ENCODE measurements around the gene TIAM2. TPM values are rescaled to one million over a fixed set of nuclear protein-coding genes. Genes with fewer than 3 reads are reported as not detected.

The TIAM2 gene
- total RNA-seq, 1 experiment from 2014 or later: 9.1 TPM

DNA sequence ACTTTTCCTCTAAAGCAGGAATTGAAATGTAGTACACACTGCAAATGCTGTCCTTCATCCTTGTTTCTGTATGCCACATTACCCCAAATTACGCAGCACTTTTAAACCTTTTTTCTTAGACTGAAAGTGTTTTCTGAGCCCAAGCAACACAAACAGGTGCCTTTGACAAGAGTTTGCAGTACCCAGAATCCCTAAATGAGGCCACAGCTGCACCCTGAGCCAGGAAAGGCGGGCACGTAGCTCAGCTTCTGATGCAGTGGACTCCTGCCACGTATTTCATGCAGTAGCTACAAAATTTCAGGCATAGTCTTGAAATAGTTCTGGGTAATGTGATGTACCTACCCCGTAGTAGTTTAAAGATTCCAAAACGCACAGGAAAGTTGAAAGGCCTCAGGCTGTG lies 237.7 kb downstream of the TIAM2 start:
- TF ChIP-seq, protein P1, sequence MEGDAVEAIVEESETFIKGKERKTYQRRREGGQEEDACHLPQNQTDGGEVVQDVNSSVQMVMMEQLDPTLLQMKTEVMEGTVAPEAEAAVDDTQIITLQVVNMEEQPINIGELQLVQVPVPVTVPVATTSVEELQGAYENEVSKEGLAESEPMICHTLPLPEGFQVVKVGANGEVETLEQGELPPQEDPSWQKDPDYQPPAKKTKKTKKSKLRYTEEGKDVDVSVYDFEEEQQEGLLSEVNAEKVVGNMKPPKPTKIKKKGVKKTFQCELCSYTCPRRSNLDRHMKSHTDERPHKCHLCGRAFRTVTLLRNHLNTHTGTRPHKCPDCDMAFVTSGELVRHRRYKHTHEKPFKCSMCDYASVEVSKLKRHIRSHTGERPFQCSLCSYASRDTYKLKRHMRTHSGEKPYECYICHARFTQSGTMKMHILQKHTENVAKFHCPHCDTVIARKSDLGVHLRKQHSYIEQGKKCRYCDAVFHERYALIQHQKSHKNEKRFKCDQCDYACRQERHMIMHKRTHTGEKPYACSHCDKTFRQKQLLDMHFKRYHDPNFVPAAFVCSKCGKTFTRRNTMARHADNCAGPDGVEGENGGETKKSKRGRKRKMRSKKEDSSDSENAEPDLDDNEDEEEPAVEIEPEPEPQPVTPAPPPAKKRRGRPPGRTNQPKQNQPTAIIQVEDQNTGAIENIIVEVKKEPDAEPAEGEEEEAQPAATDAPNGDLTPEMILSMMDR (conservative IDR thresholded peaks at IDR 0.05; ENCODE audit: low read depth, low read length): no peak
- TF ChIP-seq EZH2 (IDR thresholded peaks at IDR 0.05; ENCODE audit: borderline replicate concordance, low read depth, low read length, poor library complexity, severe bottlenecking): no peak
- BruUV-seq (replicated peaks): no TSS peak
- CTCF ChIA-PET: no interaction called here
- DNase-seq (ENCODE audit: low spot score): no peak
- Histone ChIP-seq H3K4me1 (ENCODE audit: insufficient read depth, low read length, poor library complexity, severe bottlenecking) (no peaks in the 10 kb centered on the region), H3K27ac (ENCODE audit: low read depth, low read length, poor library complexity, severe bottlenecking) (no peak overlapping the region), H3K9me3 (ENCODE audit: low read depth, low read length, poor library complexity, severe bottlenecking) (no peaks in the 10 kb centered on the region), H3K27me3 (replicated peaks; ENCODE audit: insufficient read depth, low read depth, low read length, poor library complexity) (no peaks in the 10 kb centered on the region), H3K4me3 (ENCODE audit: low read depth, low read length, poor library complexity, severe bottlenecking) (no peak overlapping the region), H3K36me3 (ENCODE audit: insufficient read depth, low read length, poor library complexity, severe bottlenecking) (no peaks in the 10 kb centered on the region)
- intact Hi-C loops (cut with micrococcal nuclease; ENCODE audit: unreplicated experiment): no loop called here
- POLR2A ChIA-PET (ENCODE audit: low non-redundant PET): interaction anchor here (0.7 kb wide), 1 partner anchor 115 kb away, joined by 3 read pairs; no protein-coding TSS in a partner anchor

DNA sequence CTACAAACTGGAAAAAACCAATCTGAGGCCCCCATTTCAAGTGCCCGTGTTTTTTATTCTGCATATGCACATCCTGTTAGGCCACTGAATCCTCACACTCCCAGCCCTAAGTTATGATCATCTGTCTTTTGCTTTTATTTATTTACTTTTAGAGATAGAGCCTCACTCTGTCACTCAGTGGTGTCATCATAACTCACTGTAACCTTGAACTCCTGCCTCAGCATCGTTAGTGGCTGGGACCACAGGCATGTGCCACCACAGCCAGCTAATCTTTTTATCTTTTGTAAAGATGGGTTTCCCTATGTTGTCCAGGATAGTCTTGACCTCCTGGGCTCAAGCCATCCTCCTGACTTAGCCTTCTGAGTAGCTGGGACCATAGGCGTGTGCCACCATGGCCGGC lies 239.1 kb downstream of the TIAM2 start:
- ChIA-PET POLR2A (ENCODE audit: low non-redundant PET) (no interaction called here), CTCF (no interaction called here)
- Histone ChIP-seq H3K9me3 (ENCODE audit: low read depth, low read length, poor library complexity, severe bottlenecking) (no peaks in the 10 kb centered on the region), H3K4me1 (ENCODE audit: insufficient read depth, low read length, poor library complexity, severe bottlenecking) (no peaks in the 10 kb centered on the region), H3K27me3 (replicated peaks; ENCODE audit: insufficient read depth, low read depth, low read length, poor library complexity) (no peaks in the 10 kb centered on the region), H3K27ac (ENCODE audit: low read depth, low read length, poor library complexity, severe bottlenecking) (no peak overlapping the region), H3K36me3 (ENCODE audit: insufficient read depth, low read length, poor library complexity, severe bottlenecking) (no peaks in the 10 kb centered on the region), H3K4me3 (ENCODE audit: low read depth, low read length, poor library complexity, severe bottlenecking) (no peak overlapping the region)
- BruUV-seq (replicated peaks): no TSS peak
- intact Hi-C loops (cut with micrococcal nuclease; ENCODE audit: unreplicated experiment): no loop called here
- no peak for TF ChIP-seq EZH2 (IDR thresholded peaks at IDR 0.05; ENCODE audit: borderline replicate concordance, low read depth, low read length, poor library complexity, severe bottlenecking)
- TF ChIP-seq, protein P1 (conservative IDR thresholded peaks at IDR 0.05; ENCODE audit: low read depth, low read length): no peak
- no peak for DNase-seq (ENCODE audit: low spot score)

DNA sequence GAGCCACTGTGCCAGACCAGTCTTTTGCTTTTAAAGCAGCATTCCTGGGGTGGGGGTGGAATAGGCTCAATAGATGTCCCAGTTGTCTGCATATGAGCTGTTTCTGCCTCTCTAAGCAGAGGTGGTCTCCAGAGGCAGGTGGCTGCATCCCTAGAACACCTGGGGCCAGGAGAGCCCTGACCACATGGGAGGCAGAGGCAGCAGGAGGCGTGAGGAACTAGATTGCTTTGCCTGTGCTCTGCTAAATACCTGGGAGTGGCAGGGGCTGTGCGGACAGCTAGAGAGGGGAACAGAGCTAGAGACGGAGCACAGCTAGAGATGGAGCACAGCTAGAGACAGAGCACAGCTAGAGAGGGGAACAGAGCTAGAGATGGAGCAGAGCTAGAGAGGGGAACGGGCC lies 239.6 kb downstream of the TIAM2 start:
- POLR2A ChIA-PET (ENCODE audit: low non-redundant PET): no interaction called here
- intact Hi-C loops (cut with micrococcal nuclease; ENCODE audit: unreplicated experiment): no loop called here

More for the DNA sequence above, 239.6 kb downstream of the TIAM2 start:
- Histone ChIP-seq H3K27ac (ENCODE audit: low read depth, low read length, poor library complexity, severe bottlenecking) (no peak overlapping the region), H3K4me1 (ENCODE audit: insufficient read depth, low read length, poor library complexity, severe bottlenecking) (no peaks in the 10 kb centered on the region), H3K4me3 (ENCODE audit: low read depth, low read length, poor library complexity, severe bottlenecking) (no peak overlapping the region), H3K36me3 (ENCODE audit: insufficient read depth, low read length, poor library complexity, severe bottlenecking) (no peaks in the 10 kb centered on the region), H3K9me3 (ENCODE audit: low read depth, low read length, poor library complexity, severe bottlenecking) (no peaks in the 10 kb centered on the region), H3K27me3 (replicated peaks; ENCODE audit: insufficient read depth, low read depth, low read length, poor library complexity) (no peaks in the 10 kb centered on the region)
- TF ChIP-seq, protein P1 (conservative IDR thresholded peaks at IDR 0.05; ENCODE audit: low read depth, low read length): no peak
- no peak for TF ChIP-seq EZH2 (IDR thresholded peaks at IDR 0.05; ENCODE audit: borderline replicate concordance, low read depth, low read length, poor library complexity, severe bottlenecking)
- CTCF ChIA-PET: no interaction called here
- no peak for DNase-seq (ENCODE audit: low spot score)
- BruUV-seq (replicated peaks): no TSS peak

Measured in A673 (cell line).